Measurements from ENCODE around the gene USP17L5.
"Not testable (repeated sequence)": the region's sequence is repeated elsewhere in the genome, so short reads cannot be mapped to it uniquely, and the experiment has no call there.

Gene USP17L5

DNA sequence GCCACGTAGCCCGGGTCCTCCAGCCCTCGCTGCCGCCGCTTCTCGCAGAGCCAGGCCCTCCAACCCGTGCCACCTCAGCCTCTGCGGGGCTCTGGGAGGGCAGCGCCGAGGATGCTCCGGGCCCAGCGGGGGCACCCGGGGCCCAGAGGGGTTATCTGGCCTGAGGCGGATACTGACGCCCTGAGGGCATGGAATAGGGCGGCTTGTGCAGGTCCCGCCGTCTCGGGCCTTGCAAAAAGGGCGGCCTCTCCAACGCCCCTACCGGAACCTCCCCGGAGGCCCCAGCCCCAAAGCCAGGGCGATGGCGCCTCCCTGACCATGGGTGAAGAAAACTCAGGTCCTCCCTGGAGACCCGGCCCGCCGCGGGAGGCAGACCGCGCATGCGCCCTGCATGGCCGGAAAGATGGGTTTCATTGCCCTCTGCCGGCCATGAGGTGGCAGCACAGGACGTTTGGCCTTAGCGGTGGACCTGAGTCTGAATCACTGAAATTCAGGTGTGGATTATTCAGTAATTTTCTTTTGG lies 41.9 kb downstream of the USP17L5 start:
- H3K4me1 ChIP-seq (ENCODE audit: control insufficient read depth in 1 of 2, insufficient read depth in 1 of 2, low read depth in 1 of 2, low read length in 1 of 2); H3K9me3 ChIP-seq; H3K27ac ChIP-seq; H3K36me3 ChIP-seq; H3K27me3 ChIP-seq: not testable (repeated sequence)
- TF ChIP-seq, protein P1, sequence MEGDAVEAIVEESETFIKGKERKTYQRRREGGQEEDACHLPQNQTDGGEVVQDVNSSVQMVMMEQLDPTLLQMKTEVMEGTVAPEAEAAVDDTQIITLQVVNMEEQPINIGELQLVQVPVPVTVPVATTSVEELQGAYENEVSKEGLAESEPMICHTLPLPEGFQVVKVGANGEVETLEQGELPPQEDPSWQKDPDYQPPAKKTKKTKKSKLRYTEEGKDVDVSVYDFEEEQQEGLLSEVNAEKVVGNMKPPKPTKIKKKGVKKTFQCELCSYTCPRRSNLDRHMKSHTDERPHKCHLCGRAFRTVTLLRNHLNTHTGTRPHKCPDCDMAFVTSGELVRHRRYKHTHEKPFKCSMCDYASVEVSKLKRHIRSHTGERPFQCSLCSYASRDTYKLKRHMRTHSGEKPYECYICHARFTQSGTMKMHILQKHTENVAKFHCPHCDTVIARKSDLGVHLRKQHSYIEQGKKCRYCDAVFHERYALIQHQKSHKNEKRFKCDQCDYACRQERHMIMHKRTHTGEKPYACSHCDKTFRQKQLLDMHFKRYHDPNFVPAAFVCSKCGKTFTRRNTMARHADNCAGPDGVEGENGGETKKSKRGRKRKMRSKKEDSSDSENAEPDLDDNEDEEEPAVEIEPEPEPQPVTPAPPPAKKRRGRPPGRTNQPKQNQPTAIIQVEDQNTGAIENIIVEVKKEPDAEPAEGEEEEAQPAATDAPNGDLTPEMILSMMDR (IDR thresholded peaks at IDR 0.05): peak; percentile 55
- H3K4me3 ChIP-seq (ENCODE audit: low read depth in 1 of 2, low read length in 1 of 2): peak overlapping the region in 1 of 2 experiments; percentile 41

DNA sequence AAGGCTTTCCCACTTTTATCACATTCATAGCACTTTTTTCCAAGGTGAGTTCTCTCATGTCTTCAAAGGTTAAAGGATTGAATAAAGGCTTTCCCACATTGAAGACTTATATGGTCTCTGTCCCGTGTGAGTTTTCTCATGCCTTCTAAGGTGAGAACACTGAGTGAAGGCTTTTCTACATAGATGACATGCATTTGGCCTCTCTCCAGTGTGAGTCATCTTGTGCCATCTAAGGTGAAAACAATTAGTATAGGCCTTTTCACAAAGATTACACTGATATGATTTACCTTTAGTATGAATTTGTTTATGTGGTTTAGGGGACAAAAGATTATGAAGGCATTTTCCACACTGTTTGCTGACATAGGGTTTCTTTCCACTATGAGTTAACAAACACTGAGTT lies 44.9 kb downstream of the USP17L5 start:
- Histone ChIP-seq H3K4me3 (ENCODE audit: low read depth in 1 of 2, low read length in 1 of 2) (no peak overlapping the region), H3K27me3 (no peaks in the 10 kb centered on the region), H3K4me1 (ENCODE audit: control insufficient read depth in 1 of 2, insufficient read depth in 1 of 2, low read depth in 1 of 2, low read length in 1 of 2) (peaks cover 0 to 4% of the 10 kb centered on the region in 2 experiments), H3K27ac (no peak overlapping the region), H3K9me3 (no peaks in the 10 kb centered on the region), H3K36me3 (no peaks in the 10 kb centered on the region)
- TF ChIP-seq, protein P1 (IDR thresholded peaks at IDR 0.05): no peak

DNA sequence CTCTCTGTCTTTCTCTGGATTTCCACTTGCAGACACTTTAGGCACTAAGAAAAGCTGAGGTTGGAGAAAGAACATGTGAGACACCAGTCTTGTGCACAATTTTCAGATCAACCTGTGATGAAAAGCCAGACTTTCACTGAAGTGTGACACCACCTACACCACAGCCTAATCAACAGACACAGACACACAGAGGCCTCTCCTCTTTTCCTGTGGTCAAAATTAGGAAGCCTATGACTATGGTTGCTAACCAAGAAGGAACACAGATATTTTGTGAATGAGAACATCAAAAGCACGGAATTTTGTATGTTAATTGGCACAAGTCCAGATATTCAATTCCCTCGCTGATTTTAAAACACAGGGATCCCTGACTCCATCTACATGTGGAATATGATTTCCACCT lies 49.8 kb downstream of the USP17L5 start:
- H3K27ac ChIP-seq; H3K9me3 ChIP-seq; H3K4me1 ChIP-seq (ENCODE audit: control insufficient read depth in 1 of 2, insufficient read depth in 1 of 2, low read depth in 1 of 2, low read length in 1 of 2); H3K36me3 ChIP-seq; H3K27me3 ChIP-seq; H3K4me3 ChIP-seq (ENCODE audit: low read depth in 1 of 2, low read length in 1 of 2): not testable (repeated sequence)
